ENCODE results near the gene CEACAM19.

DNA sequence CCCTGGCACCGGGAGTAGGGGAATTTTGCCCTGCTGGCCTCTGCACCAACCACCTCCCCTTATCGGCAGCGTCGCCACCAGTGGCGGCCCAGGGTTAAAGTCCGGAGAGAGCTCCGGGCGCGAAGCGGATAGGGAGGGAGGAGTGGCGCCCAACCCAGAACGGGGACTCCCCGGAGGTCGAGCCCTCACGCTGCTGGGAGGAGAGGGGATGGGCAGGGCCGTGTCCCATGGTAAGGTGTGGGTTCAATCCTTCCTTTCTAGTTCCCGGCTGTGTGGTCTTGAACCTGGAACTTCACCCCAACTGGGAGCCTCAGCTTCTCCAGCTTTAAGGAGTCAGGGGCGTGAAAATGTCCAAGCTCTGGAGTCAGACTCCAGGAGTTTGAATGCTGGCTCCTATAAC is 54.0 kb downstream of the CEACAM19 start:
- TF ChIP-seq, protein P1, sequence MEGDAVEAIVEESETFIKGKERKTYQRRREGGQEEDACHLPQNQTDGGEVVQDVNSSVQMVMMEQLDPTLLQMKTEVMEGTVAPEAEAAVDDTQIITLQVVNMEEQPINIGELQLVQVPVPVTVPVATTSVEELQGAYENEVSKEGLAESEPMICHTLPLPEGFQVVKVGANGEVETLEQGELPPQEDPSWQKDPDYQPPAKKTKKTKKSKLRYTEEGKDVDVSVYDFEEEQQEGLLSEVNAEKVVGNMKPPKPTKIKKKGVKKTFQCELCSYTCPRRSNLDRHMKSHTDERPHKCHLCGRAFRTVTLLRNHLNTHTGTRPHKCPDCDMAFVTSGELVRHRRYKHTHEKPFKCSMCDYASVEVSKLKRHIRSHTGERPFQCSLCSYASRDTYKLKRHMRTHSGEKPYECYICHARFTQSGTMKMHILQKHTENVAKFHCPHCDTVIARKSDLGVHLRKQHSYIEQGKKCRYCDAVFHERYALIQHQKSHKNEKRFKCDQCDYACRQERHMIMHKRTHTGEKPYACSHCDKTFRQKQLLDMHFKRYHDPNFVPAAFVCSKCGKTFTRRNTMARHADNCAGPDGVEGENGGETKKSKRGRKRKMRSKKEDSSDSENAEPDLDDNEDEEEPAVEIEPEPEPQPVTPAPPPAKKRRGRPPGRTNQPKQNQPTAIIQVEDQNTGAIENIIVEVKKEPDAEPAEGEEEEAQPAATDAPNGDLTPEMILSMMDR (conservative IDR thresholded peaks at IDR 0.05; ENCODE audit: low read length): no peak
- no peak for TF ChIP-seq EZH2phosphoT487 (IDR thresholded peaks at IDR 0.05; ENCODE audit: borderline replicate concordance, low read depth, low read length)
